Astrocyte (in vitro differentiated cells and primary cell): ENCODE data around the gene TUBA4B.

Source experiments
- CTCF ChIP-seq: IDR thresholded peaks from 2 replicates; pipeline ENCODE4 v1.5.1; 2011; ENCODE audit warnings: low read depth, mild to moderate bottlenecking, inconsistent platforms, low read length, moderate library complexity; ENCODE audit not compliant: insufficient read depth
- EZH2 ChIP-seq: IDR thresholded peaks from 2 replicates; pipeline ENCODE4 v1.6.1; 2012; ENCODE audit warnings: mild to moderate bottlenecking, low read length, inconsistent platforms; ENCODE audit not compliant: insufficient read depth

- TF ChIP-seq CTCF: no peak
- TF ChIP-seq EZH2: no peak
Measured at GRCh38 chr2:219300022-219300421, 47.0 kb downstream of the TUBA4B start.
